ENCODE data around the gene SARM1.

DNA sequence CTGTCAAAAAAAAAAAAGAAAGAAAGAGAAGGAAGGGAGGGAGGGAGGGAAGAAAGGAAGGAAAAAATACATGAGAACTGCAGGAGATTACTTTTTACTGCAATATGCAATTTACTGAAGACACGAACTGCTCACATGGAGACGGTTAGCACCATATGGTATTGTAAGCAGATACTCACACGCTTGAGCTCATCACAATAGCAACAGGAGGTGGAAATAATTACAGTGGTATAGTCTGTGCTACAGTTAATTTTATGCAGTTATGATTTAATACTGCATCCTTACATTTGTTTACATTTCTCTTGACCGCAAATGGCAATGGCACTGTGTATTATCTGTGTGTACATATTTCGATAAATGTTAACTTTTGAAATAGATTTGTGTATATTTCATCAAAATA lies 55.9 kb downstream of the SARM1 start:
- no peak for TF ChIP-seq CTCF (conservative IDR thresholded peaks at IDR 0.05; ENCODE audit: low read depth, low read length)
- no peak for TF ChIP-seq EZH2 (IDR thresholded peaks at IDR 0.05; ENCODE audit: borderline replicate concordance, low read depth, low read length, poor library complexity, severe bottlenecking)

Measured in A673 (cell line).